Umbilical cord (tissue), 2 donors: ENCODE data around the gene ABLIM2. TPM values are rescaled to one million over a fixed set of nuclear protein-coding genes. Genes with fewer than 3 reads are reported as not detected.
"Not testable (repeated sequence)": the region's sequence is repeated elsewhere in the genome, so short reads cannot be mapped to it uniquely, and the experiment has no call there.

ENCODE experiments used
- DNase-seq: peaks from one replicate; pipeline ENCODE4 v3.0.0-alpha.2; 2015; ENCODE audit warnings: low spot score
- total RNA-seq: library from RNA; depleted of rRNA; stranded (reverse); fragments of >200 nt; gene quantifications from one replicate; pipeline ENCODE4 v1.2.3, GENCODE V29; 2014; ENCODE audit warnings: low replicate concordance; ENCODE audit not compliant: insufficient read depth

The ABLIM2 gene
- total RNA-seq, 1 donor from 2014 or later = 0.96 TPM

DNA sequence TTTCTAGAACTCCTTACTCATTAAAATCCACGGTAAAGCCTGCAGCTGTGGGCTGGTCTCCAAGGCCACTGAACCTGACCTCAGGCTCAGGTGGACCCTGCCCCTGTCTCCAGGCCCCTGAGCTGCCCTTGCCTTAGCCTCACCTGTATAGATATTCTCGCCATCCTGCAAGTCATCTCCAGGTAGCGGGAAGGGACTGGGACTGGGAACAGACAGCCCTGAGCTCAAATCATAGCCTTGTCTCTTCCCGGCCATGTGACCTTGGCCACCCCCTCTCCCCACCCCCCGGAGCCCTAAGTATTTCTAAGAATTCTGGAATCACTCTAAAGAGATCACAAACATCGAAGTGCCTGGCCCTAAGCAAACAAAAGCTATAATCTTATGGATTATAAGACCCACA is 17.7 kb downstream of the ABLIM2 start:
- no peak for DNase-seq

DNA sequence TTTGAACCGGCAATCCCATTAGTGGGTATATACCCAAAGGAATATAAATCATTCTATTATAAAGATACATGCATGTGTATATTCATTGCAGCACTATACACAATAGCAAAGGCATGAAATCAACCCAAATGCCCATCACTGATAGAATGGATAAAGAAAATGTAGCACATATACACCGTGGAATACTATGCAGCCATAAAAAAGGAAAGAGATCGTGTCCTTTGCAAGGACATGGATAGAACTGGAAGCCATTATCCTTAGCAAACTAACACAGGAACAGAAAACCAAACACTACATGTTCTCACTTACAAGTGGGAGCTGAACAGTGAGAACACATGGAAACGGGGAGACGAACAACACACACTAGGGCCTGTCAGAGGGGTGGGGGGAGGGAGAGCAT is 18.9 kb downstream of the ABLIM2 start:
- DNase-seq = not testable (repeated sequence)

DNA sequence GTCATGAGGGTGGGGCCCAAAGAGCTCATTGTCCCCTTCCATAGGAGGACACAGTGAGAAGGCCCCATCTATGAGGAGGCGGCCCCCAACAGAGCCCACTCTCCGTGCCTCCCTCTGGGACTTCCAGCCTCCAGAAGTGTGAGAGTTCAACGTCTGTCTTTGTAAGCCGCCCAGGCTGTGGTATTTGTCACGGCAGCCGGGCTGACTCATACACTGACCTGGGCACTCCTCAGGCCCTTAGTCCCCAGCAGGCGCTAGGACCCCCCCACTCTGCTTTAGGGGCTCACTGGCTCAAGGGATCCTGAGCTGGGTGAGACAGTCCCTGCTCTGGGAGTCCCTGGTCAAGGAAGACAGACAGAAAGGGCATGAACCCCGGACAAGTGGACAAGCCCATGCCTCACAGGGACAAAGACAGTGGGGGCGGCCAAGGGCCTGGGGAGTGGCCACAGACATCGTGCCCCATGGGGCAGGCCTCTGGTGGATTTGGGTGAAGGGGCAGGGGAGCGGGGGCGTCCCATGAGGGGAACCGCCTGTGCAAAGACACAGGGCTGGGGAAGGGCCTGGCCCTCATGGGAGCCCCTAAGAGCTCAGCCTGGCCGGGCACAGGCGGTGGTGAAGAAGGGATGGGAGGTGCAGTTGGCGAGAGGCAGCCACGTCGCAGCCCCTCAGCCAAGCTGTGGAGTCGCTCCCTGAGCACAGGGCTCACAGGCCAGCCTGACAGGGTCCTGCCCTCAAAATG is 21.5 kb downstream of the ABLIM2 start:
- no peak for DNase-seq

DNA sequence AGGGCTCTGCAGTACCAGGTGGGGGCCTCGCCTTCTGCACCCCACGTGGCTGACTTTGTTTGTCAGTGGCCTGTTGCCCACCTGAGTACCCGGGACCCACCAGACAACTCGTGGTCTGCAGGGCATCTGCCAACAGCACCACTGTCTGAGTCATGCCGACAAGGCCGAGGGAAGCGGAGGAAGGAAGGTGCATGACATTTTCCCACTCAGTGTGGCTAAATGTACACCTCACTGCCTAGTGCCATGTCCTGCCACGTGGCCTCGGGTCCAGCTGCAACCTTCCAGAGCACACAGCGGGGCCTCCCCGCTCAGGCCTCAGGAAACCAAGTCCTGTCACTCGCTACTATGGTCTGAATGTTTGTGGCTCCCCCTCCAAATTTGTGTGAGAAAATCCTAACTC is 22.1 kb downstream of the ABLIM2 start:
- no peak for DNase-seq

- DNase-seq = no peak
Measured at GRCh38 chr4:8135666-8136065, 22.9 kb downstream of the ABLIM2 start.

GRCh38 chr4:8133897-8134563 is 24.6 kb downstream of the ABLIM2 start:
- no peak for DNase-seq

- DNase-seq = no peak
Measured at GRCh38 chr4:8132947-8133705, 25.5 kb downstream of the ABLIM2 start.

- DNase-seq = no peak
Measured at GRCh38 chr4:8132400-8132799, 26.2 kb downstream of the ABLIM2 start.

DNA sequence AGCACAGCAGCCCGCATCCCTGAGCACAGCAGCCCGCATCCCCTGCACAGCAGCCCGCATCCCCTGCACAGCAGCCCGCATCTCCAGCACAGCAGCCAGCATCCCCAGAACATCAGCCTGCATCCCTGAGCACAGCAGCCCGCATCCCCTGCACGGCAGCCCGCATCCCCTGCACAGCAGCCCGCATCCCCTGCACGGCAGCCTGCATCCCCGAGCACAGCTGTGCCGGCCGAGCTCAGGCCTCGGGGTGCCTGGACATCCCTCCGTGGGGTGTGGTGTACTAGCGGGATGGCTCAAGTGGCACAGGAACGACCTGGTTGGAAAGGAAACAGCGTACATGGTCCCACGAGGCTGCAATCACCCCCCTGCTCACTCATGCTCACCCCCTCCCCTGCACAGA is 26.8 kb downstream of the ABLIM2 start:
- no peak for DNase-seq

DNA sequence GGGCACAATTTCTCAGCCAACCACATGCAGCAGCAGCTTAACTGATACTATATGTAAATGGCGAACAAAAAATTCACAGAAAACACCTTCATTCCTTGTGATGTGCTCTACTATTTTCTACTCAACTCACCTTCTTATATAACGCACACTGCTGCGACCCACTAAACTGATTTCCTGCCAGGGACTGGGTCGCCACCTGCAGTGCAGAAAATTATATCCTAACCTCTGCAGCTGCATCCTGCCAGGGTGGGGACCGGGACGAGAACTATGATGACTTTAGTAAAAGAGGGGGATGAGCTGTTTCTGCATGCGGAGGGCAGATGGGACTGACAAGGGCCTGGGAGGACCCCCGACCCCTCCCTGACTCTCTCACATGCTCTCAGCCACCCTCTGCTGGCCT is 27.4 kb downstream of the ABLIM2 start:
- no peak for DNase-seq

- DNase-seq = no peak
Measured at GRCh38 chr4:8130346-8131066, 28.1 kb downstream of the ABLIM2 start.

DNA sequence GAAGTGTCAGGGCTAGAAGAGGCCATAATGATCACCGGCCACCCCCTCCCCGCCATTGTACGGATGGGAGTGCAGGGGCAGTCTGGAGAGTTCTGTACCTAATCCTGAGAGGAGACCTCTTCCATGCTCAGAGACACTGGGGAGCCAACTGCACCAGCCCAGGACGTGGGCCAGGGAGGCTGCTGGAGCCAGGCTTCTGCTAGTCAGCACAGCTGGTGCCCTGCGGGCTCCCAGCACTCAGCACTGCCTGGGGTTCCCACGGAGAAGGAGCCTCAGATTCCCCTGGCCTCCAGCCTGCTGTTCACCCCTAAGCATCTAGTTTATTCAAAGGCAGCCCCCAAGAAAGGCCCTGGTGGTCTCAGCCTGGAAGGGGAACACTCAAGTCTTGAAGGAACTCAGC is 28.8 kb downstream of the ABLIM2 start:
- no peak for DNase-seq

GRCh38 chr4:8129136-8129535 is 29.5 kb downstream of the ABLIM2 start:
- no peak for DNase-seq

DNA sequence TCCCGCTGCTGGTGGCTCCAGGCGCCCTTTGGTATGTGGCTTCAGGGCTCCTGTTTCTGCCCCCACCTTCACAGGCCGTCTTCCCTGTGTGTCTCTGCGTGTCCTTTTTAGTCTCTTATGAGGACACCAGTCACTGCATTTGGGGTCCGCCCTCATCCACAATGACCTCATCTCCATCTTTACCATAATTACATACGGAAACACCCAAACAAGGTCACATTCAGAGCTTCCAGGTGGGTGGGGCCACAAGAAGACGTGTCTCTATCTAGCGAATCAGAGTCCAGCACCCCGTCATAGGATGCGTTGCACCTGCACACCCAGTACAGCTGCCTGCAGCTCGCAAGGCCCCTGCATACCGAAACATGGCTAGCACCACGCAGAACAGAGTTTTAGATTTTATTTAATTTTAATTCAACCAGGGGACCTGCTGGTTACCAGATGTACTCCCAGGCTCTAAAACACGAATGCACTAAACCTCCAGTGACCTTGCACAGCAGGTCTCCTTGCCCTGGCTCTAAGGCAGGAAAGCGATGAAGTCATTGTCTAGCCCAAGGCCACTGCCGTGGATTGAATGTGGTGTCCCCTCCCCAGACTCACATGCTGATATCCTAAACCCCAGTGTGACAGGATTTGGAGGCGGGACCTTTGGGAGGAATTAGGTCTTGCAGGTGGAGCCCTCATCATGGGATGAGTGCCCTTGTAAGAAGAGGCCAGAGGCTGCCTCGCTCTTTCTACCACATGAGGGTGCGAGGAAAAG is 30.3 kb downstream of the ABLIM2 start:
- no peak for DNase-seq

GRCh38 chr4:8127051-8127826 is 31.4 kb downstream of the ABLIM2 start:
- DNase-seq = no peak

- DNase-seq = no peak
Measured at GRCh38 chr4:8126523-8126922, 32.1 kb downstream of the ABLIM2 start.

- no peak for DNase-seq
Measured at GRCh38 chr4:8125526-8126056, 33.0 kb downstream of the ABLIM2 start.

DNA sequence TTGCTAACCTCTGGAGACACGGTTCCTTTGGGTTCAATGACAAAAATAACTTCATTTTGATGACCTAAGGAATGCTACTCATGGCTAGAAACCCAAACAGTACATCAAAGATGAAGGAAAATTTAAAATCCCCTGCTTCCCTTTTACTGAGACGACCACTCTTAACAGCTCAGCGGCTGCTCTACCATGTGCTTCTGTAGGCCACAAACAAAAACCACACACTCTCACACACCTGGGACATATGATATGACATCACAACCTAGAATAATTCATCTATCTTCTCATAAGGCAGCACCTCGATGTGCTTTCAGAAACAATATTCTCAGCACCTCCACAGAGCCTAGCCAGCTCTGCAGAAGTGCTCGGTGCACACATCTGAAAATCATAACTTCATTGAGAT is 34.7 kb downstream of the ABLIM2 start:
- DNase-seq = no peak

- DNase-seq = peak; percentile 9
Measured at GRCh38 chr4:8123389-8123788, 35.2 kb downstream of the ABLIM2 start.

GRCh38 chr4:8122746-8123145 is 35.9 kb downstream of the ABLIM2 start:
- no peak for DNase-seq
